Neutrophil (primary cell): ENCODE measurements around the gene DUS4L.

Experiments used
- H3K27ac ChIP-seq: fragments of 200-600 bp; sonication (generic); 2 replicates; pipeline ENCODE4 v1.5.1; 2016; ENCODE audit warnings: mild to moderate bottlenecking, moderate library complexity
- H3K27me3 ChIP-seq: fragments of 200-600 bp; sonication (generic); 2 replicates; pipeline ENCODE4 v1.6.0; 2016; ENCODE audit warnings: mild to moderate bottlenecking
- H3K36me3 ChIP-seq: fragments of 200-600 bp; sonication (generic); 2 replicates; pipeline ENCODE4 v1.5.1; 2017
- H3K4me1 ChIP-seq, 2 experiments: fragments of 200-600 bp in 1 of 2; sonication (generic) in 1 of 2; 1 replicate in 1 of 2; 2 replicates in 1 of 2; pipeline versions ENCODE4 v1.5.1 to v1.6.1; 2013 to 2016; ENCODE audit warnings: low read depth in 1 of 2, low read length in 1 of 2, mild to moderate bottlenecking in 1 of 2, moderate library complexity in 1 of 2; ENCODE audit not compliant: control insufficient read depth in 1 of 2, insufficient read depth in 1 of 2
- H3K4me3 ChIP-seq, 2 experiments: fragments of 200-600 bp in 1 of 2; sonication (generic) in 1 of 2; 1 replicate in 1 of 2; 2 replicates in 1 of 2; pipeline ENCODE4 v1.5.1; 2013 to 2016; ENCODE audit warnings: low read depth in 1 of 2, low read length in 1 of 2, mild to moderate bottlenecking in 1 of 2, moderate library complexity in 1 of 2
- H3K9me3 ChIP-seq: fragments of 200-600 bp; sonication (generic); 2 replicates; pipeline ENCODE4 v1.5.1; 2016
- TF ChIP-seq, protein P1 (sequence below): fragments of 200-600 bp; sonication (generic); IDR thresholded peaks from 2 replicates; pipeline ENCODE4 v1.5.1; 2016; ENCODE audit warnings: antibody characterized with exemption

DUS4L gene

DNA sequence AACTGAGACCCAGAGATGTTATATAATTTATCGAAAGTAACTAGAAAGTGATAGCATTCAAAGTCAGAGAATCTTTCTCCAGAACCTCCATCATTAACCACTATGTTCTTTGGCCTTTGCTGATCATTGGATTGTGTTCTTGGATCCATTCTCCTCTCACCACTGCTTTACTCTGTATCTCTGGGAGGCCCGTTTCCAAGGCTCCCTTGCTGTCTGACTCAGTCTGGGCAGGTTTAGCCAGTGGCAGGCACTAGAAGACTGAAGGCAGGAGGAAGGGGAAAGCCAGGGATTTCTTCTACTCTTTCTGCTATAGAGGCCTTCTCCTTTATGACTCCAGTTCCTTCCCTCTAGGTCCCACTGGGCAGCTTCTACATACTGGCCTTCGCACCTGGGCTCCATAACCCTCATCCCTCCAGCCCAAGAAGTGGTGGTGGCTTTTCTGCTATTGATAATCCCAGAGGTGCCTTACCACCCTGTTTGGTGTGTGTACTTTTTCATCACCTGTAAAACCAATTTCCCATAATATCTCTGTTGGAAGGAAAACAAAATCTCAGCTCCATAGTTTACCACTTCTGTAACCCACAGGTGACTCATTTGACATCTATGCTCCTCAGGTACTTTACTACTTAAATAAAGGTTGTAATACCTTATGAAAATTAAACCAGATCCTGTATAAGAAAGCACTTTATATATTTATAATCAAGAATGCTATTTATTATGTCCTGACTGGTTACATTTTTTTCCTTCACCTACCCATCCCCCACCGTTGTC is 52.3 kb downstream of the DUS4L start:
- Histone ChIP-seq H3K36me3 (peaks cover 47% of the 10 kb centered on the region), H3K4me3 (no peak overlapping the region), H3K4me1 (no peaks in the 10 kb centered on the region), H3K27ac (no peak overlapping the region), H3K27me3 (no peaks in the 10 kb centered on the region), H3K9me3 (no peaks in the 10 kb centered on the region)
- TF ChIP-seq, protein P1, sequence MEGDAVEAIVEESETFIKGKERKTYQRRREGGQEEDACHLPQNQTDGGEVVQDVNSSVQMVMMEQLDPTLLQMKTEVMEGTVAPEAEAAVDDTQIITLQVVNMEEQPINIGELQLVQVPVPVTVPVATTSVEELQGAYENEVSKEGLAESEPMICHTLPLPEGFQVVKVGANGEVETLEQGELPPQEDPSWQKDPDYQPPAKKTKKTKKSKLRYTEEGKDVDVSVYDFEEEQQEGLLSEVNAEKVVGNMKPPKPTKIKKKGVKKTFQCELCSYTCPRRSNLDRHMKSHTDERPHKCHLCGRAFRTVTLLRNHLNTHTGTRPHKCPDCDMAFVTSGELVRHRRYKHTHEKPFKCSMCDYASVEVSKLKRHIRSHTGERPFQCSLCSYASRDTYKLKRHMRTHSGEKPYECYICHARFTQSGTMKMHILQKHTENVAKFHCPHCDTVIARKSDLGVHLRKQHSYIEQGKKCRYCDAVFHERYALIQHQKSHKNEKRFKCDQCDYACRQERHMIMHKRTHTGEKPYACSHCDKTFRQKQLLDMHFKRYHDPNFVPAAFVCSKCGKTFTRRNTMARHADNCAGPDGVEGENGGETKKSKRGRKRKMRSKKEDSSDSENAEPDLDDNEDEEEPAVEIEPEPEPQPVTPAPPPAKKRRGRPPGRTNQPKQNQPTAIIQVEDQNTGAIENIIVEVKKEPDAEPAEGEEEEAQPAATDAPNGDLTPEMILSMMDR = no peak

DNA sequence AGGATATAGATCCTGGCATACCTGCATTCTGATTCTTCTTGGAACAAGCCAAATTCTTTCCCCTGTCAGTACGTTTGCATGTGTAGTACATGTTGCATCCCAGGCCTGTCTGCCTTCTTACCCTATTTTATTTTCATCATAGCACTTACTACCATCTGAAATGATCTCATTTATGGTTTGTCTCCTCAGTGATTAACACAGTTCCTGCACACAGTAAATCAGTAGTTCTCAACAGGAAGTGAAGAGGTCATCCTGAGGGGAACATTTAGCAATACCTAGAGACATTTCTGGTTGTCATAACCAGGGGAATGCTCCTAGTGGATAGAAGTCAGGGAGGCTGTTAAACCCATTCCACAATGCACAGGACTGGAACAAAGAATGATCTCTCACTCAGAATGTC is 58.7 kb downstream of the DUS4L start:
- TF ChIP-seq, protein P1 = no peak
- Histone ChIP-seq H3K36me3 (peaks cover 20% of the 10 kb centered on the region), H3K4me1 (peaks cover 9 to 10% of the 10 kb centered on the region in 2 experiments), H3K4me3 (no peak overlapping the region), H3K27ac (no peak overlapping the region), H3K27me3 (no peaks in the 10 kb centered on the region), H3K9me3 (no peaks in the 10 kb centered on the region)

DNA sequence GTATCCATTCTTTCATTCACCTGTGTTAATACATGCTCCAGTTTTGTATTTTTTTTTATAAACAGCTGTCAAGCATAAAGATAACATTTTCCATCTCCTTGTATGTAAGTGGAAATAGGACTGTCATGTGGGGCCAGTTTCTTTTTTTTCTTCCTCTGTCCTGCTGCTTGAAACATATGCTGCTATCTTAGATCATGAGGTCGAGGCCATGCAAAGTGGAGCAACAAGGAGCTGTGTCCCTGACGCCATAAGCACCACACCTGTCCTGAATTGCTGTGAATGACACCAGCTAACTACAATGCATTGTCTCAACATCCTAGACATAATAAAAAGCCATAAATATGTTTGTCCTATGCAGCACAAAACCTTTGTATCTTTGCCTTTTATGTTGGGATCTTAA is 59.1 kb downstream of the DUS4L start:
- no peak overlapping the region for H3K27ac ChIP-seq
- no peaks in the 10 kb centered on the region for H3K27me3 ChIP-seq

DNA sequence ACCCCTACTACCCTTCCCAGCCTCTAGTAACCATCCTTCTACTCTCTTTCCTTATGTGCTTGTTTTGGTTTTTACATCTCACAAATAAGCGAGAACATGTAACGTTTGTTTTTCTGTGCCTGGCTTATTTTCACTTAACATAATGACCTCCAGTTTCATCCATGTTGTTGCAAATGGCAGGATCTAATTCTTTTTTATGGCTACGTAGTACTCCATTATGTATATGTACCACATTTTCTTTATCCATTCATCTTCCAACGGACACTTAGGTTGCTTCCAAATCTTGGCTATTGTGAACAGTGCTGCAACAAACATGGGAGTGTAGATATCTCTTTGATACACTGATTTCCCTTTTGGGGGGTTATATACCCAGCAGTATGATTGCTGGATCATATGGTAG is 63.2 kb downstream of the DUS4L start:
- Histone ChIP-seq H3K27me3 (no peaks in the 10 kb centered on the region), H3K27ac (no peak overlapping the region), H3K36me3 (peaks cover 7% of the 10 kb centered on the region), H3K9me3 (no peaks in the 10 kb centered on the region), H3K4me3 (no peak overlapping the region), H3K4me1 (peaks cover 8 to 9% of the 10 kb centered on the region in 2 experiments)
- TF ChIP-seq, protein P1 = no peak

More for the DNA sequence above, 59.1 kb downstream of the DUS4L start:
- no peak overlapping the region for H3K4me3 ChIP-seq
- peaks cover 20% of the 10 kb centered on the region for H3K36me3 ChIP-seq
- H3K4me1 ChIP-seq = peaks cover 9 to 10% of the 10 kb centered on the region in 2 experiments
- TF ChIP-seq, protein P1 = no peak
- no peaks in the 10 kb centered on the region for H3K9me3 ChIP-seq
